ENCODE data around the gene STXBP2.
"Not testable (repeated sequence)": the region's sequence is repeated elsewhere in the genome, so short reads cannot be mapped to it uniquely, and the experiment has no call there.

STXBP2 gene

DNA sequence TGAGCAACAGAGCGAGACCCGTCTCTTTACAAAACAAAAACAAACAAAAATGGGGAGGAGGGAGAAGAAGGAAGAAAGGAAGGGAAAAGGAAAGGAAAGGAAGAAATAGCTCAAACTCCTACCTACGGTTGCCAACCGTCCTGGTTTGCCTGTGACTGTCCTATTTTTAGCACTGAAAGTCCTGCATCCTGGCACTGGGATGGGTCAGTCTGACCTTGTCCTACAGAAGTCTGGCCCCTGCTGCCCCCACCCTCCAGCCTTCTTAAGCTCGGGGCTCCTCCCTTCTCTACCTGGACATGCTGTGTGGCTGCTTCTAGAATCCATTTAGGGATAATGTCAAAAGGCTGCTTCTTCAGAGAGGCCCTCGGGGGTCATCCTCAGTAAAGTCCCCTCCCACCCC lies 1.2 kb upstream of the STXBP2 start:
- DNase-seq, result no peak

DNA sequence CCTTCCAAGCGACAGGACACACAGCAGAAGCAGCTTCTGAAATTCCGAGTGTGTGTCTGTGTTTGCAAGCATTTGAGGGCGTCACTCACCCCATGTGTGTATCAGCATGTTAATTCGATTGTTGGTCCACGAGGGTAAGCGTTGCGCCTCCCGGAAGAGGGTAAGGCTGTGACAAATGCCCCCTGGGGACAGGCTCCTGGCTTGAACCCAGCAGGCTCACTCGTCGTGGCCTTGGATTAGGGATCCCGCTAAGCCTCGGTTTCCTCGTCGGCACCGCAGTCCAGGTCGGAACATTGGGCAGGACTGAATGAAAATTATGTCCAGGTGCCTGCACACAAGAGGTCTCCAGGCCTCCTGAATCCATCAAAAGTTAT lies 606 bp upstream of the STXBP2 start:
- DNase-seq, result no peak

DNA sequence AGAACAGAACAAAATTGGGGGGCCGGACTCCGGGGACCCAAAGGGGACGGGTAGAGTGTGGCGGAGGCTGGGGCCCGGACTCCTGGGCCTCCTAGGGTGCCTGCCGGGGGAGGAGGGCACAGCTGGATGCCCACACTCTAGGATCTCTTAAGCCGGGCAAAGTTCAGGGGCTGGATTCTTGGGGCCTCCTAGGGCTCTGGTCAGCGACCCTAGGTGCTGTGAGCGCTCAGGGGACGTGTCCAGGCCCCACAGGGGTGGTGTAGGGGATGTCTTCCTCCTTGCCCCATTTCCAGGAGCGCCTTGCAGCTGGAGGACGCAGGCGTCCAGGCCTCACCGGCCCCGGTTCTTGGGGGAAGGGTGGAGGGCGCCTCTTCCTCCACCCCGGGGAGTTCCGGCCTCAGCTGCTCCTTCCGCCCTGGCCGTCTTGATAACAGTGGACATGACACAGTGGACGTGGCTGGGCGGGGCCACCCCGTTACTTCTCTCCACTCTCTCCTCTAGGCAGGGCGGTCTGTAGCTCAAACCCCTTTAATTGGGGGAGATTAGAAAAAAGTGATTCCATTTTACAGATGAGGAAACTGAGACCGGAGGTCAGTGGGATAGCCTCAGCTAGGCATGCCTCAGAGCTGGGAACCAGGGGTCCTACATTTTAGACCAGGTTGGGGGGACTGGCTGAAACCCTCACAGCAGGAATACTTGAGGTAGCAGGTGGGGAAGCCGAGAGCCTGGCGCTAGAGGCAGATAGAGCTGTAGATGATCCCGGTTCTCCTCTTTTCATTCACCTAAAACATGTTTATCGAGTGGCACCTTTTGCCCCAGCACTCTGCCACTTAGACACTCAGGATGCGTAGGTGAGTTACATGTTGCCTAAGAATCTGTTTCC lies 705 bp downstream of the STXBP2 start:
- DNase-seq, result no peak

DNA sequence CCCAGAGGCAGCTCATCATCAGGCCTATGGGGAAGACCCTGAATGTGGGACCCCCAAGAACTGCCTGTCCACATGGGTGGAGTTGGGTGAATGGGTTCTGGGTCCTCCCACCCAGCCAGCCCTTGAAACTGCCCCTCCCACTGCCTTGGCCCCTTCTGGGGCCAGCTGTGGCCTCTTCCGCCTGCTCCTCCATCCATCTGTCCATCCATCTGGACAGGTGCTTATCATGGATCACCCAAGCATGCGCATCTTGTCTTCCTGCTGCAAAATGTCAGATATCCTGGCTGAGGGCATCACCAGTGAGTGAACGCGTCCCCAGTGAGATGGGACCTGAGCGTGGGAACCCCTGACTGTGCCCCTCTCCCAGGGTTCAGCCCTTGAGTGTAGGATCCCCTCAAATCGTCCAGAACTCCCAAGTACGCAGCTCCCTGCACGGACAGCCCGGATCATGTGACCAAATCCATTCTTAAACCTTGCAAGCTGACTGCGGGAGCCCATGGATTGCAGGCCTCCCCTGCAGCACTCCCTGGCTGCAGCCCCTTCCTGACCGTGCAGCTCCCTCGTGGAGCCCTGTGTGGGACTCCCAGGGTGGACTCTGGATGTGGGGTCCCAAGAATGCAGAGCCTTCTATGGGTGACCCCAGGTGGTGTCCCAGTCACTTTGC lies 2.0 kb downstream of the STXBP2 start:
- DNase-seq, result no peak

DNA sequence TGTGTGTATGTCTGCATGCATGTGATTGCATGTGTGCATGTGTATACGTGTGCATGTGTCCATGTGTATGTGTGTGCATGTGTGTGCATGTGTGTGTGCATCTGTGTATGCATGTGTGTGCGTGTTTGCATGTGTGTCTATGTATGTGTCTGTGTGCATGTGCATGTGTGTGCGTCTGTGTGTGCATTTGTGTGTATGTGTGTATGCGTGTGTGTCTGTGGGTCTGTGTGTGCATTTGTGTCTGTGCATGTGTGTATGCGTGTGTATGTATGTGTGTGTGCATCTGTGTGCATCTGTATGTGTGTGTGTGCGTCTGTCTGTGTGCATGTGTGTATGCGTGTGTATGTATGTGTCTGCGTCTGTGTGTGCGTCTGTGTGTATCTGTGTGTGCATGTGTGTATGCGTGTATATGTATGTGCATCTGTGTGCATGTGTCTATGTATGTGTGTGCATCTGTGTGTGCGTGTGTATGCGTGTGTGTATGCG lies 3.0 kb downstream of the STXBP2 start:
- DNase-seq, result no peak

DNA sequence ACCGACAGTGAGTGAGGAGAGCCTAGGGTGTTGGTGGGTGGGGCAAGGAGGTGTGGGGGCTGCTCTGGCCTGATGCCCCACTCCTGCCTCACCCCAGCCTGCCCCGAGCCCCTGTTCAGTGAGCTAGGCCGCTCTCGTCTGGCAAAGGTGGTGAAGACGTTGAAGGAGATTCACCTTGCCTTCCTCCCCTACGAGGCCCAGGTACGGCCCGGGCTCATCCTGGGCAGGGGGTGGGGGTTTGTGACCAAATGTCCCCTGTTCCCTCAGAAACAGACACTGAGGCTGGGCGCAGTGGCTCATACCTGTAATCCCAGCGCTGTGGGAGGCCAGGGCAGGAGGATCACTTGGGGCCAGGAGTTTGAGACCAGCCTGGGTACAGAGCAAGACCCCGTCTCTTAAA lies 3.9 kb downstream of the STXBP2 start:
- no peak for DNase-seq

DNA sequence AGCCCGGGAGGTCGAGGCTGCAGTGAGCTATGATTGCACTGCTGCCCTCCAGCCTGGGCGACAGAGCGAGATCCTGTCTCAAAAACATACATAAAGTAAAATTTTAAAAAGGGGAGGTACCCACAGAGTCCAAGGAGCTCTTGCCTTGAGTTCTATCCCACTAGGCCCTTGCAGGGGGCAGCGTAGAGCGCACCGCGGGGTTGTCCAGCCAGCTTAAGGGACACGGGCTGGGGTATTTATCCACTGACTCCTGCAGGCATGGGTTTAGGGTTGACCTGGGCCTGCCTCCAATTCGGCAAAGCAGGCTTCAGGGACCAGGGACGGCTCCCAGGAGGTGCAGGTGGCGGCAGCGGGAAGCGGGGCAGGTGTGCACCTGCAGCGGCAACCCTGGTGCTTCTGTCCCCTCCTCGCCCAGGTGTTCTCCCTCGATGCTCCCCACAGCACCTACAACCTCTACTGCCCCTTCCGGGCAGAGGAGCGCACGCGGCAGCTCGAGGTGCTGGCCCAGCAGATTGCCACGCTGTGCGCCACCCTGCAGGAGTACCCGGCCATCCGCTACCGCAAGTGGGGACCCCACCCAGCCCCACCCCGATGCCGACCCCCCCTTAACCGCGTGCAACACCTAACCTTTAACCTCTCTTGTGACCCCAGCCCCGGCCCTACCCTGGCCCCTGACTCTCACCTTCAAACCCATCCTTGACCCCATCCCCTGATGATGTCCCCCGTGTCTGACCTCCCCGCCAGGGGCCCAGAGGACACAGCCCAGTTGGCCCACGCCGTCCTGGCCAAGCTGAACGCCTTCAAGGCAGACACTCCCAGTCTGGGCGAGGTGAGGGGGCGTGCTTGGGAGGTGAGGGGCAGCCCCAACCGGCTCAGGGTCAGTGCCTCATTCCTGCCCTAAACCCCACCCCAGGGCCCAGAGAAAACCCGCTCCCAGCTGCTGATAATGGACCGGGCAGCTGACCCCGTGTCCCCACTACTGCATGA lies 4.7 kb downstream of the STXBP2 start:
- DNase-seq, result no peak

DNA sequence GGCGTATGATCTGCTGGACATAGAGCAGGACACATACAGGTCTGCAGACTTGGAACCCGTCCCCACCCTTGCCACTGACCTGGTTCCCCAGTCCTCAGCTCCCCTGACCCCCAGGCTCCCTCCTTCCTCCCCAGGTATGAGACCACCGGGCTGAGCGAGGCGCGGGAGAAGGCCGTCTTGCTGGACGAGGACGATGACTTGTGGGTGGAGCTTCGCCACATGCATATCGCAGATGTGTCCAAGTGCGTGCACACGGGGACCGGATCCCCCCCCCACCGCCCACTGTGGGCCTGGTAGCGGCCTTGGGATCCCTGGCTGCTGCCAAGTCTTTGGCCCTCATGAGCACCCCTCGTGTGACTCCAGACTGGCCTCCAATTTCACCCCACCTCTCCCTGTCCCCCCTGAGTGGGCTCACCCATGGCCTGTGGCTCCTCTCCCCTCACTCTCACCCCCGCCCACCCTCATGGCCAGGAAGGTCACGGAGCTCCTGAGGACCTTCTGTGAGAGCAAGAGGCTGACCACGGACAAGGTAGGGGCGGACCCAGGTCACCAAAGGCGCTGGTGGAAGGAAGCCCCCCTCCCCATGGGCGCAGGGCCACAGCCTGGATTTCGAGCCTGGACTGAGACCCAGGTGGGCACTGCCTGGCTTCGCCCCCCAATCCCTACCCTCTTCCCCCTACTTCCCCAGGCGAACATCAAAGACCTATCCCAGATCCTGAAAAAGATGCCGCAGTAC lies 5.6 kb downstream of the STXBP2 start:
- no peak for DNase-seq

DNA sequence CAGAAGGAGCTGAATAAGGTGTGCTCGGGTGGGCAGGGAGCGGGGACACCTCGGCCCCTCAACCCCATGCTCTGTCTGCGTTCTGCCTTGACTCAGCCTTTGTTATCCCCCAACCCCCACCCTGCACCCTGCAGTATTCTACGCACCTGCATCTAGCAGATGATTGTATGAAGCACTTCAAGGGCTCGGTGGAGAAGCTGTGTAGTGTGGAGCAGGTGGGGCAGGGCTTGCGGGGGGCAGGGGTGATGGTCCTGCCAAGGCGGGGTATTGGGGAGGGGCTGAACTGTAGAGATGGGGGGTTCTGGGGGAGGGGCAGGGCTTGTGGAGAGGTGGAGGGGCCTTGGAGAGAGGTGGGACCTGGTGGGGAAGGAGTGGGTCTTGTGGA lies 6.1 kb downstream of the STXBP2 start:
- no peak for DNase-seq

DNA sequence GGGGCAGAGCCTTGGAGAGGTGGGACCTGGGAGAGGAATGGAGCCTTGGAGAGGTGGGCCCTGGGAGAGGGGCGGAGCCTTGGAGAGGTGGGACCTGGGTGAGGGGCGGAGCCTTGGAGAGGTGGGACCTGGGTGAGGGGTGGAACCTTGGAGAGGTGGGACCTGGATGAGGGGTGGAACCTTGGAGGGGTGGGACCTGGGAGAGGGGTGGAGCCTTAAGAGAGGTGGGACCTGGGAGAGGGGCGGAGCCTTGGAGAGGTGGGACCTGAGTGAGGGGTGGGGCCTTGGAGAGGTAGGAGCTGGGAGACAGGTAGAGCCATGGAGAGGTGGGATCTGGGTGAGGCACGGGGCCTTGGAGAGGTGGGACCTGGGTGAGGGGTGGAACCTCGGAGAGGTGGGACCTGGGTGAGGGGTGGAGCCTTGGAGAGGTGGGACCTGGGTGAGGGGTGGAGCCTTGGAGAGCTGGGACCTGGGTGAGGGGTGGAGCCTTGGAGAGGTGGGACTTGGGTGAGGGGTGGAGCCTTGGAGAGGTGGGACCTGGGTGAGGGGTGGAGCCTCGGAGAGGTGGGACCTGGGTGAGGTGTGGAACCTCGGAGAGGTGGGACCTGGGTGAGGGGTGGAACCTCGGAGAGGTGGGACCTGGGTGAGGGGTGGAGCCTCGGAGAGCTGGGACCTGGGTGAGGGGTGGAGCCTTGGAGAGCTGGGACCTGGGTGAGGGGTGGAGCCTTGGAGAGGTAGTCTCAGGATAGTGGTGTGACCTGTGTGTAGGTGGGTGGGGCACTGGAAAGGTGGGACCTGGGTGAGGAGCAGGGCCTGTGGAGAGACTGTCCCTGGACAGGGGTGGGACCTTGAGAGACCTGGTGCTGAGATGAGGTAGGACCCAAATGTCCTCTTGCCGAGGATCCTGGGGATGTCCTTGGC lies 7.0 kb downstream of the STXBP2 start:
- DNase-seq, result not testable (repeated sequence)

DNA sequence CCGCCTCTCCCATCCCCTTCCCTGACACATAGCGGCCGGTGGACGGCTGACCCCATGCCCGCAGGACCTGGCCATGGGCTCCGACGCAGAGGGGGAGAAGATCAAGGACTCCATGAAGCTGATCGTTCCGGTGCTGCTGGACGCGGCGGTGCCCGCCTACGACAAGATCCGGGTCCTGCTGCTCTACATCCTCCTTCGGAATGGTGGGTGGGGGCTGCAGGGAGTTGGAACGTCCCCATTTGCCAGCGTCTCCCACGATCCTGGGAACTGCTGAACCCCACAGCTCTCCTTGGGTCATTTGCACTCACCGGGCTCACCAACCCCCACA lies 7.6 kb downstream of the STXBP2 start:
- DNase-seq, result no peak

DNA sequence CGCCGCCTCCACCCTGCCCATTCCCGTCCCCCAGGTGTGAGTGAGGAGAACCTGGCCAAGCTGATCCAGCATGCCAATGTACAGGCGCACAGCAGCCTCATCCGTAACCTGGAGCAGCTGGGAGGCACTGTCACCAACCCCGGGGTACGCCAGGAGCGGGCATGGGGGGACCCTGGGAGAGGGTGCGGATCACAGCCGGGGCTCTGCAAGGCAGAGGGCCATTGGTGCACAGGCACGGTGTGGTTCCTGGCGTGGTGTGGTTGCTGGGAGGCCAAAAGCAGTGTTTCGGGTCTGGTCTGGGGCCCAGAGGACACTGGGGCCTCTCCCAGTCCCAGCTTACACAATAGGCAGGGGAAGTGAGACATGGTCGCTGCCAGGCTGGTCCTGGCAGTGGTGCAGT lies 8.3 kb downstream of the STXBP2 start:
- no peak for DNase-seq

DNA sequence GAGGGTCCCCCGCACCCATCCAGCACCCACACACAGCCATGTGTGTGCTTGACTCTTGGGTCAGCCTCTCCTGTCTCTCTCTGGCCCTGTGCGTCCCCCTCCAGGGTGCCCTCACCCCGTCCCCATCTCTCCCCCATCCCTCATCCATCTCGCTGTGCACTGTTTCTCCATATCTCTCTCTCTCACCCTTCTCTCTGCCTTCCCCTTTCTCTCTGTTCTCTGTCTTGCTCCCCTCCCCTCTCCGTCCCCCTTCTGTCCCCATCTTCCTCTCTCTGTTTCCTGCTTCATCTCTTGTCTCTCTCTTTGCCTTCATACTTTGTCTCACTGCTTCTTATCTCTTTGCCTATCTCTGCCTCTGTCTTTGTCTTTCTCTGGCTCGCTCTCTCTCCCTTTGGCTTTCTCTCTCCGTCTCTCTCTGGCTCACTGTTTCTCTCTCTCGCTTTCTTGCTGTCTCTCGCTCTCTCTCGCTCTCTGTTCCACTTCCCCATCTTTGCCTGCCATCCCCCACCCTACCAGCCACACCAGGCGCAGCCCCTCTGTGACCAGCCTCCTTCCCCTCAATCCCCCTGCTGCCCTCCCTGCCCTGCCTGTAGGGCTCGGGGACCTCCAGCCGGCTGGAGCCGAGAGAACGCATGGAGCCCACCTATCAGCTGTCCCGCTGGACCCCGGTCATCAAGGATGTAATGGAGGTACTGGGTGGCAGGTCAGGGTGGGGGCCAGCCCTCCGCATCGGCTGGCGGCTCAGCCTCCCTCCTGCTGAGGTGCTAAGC lies 8.9 kb downstream of the STXBP2 start:
- no peak for DNase-seq

DNA sequence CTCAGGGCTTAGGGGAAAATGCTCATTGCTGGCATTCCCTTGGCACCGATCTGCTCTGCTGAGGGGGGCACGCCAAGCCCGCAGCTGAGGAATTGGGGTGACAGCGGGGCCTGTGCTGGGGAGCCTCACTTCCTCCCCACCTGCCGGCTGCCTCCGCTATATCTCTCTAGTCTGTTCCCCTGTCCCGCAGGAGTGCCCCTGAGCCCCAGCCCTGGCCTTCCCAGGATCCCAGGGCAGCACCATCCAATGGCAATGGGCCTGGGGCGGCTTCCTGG lies 9.5 kb downstream of the STXBP2 start:
- no peak for DNase-seq

DNA sequence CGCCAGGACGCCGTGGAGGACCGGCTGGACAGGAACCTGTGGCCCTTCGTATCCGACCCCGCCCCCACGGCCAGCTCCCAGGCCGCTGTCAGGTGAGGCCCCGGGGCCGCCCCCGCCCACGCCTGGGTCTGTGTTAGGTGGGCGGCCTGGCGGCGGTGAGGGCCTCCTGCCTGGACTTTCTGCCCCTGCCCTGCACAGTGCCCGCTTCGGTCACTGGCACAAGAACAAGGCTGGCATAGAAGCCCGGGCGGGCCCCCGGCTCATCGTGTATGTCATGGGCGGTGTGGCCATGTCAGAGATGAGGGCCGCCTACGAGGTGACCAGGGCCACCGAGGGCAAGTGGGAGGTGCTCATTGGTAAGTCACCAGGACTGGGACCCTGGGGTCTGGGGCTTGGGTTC lies 10.2 kb downstream of the STXBP2 start:
- DNase-seq, result no peak

DNA sequence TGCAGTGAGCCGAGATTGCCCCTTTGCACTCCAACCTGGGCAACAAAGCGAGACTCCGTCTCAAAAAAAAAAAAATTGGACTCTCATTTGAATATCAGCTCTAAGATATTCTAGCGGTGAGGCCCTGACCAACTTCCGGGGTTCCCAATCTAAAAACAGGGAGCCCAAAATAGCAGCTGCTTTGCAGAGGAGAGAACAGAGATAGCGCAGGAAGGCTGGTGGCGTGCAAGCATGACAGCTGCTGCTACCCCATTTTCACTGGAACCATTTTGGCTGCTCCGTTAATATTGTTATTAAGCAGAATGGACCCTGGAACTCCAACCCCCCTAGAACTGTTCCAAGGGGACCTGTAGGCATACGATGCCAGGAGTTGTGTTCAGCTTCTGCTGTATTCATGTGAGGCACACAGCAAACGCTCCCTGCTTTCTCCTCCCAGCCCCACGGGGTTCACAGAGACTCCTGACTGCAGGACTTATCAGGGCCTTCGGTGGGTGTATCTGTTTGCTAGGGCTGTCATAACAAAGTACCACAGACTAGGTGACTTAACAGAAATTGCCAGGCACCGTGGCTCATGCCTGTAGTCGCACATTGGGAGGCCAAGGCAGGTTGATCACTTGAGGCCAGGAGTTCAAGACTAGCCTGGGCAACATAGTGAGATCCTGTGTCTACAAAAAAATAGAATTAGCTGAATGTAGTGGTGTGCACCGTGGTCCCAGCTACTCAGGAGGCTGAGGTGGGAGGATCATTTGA lies 11.5 kb downstream of the STXBP2 start:
- no peak for DNase-seq

DNA sequence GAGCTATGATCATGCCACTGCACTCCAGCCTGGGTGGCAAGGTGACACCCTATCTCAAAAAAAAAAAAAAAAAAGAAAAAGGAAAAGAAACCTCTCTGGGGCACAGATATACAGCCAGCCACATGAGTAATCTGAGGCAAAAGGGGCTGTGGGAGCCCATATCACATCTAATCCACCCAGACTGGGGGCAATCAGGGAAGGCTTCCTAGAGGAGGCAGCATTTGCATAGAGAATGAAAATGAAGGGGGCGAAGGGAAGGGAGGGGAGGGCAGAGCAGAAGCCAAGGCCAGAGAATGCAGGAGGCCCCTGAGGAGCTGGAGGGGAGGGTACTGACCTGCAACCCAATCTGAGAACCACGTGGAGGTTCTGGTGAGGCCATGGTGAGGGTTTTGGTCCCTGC lies 13.2 kb downstream of the STXBP2 start:
- DNase-seq, result no peak

DNA sequence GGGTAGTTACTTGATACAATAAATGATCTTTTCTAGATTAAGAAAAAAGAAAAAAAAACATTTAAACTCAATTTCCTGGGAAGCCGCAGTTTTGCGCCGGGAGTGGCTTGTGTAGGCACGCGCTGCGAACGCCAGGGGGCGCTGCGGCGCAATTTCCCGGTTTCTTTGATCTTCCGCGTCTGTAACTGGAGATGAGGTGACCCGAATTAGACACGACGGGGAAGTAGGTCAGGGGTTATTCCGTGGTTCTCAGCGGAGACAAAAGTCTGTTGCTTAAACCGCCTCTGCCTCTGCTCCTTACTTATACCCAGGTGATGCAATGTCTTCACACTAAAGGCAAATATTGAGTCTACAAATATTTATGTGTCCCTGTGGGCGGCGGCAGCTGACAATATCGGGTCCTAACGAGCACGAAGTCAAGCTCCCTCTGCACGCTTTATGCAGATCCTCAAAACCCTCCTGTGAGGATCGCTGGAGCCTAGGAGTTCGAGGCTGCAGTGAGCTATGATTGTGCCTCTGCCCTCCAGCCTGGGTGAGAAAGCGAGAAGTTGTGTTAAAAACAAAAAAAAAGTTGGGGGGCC lies 15.2 kb downstream of the STXBP2 start:
- peak; percentile 67 to 89 (median 82) for DNase-seq

DNA sequence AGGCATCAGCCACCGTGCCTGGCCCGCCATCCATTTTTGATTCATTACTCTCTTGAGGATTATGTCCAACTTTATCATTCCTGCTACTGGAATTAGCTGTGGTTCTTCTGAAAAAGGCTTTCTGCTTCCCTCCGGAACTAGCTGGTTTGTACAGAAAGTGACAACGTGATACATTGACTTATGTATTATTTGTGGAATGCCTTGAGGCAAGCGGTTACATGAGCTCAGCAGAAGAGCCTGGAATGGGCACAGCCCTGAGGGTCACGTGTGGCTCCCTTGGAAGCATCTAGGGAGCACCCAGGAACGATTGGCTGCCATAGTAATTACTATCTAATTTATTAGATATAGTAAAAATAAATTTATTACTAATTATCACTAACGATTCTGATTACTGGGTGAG lies 17.5 kb downstream of the STXBP2 start:
- DNase-seq, result no peak

DNA sequence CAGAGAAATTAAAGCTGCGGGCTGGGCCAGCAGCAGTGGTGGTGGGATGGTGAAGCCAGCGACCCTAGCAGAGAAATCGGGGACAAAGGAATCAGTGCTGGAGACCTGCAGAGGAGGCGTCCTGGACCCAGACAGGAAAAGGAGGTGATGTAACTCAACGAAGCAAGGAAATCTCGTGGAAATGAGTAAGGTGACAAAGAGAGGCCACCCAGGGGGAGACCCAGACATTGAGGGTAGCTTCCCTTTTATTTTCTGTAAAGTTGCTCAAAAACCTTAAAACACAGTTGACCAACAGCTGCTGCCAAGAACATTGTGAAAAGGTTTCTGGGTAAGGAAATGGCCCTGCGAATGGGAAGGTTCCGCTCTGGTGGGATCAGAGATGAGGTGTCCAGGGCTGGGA lies 18.7 kb downstream of the STXBP2 start:
- DNase-seq, result no peak

All from activated naive CD4-positive, alpha-beta T cell (primary cell).